HCT116 (cell line): Measurements from ENCODE around the gene SLC44A2. TPM values are rescaled to one million over a fixed set of nuclear protein-coding genes. Genes with fewer than 3 reads are reported as not detected.

Experiments
- ATAC-seq: fragments of 200-7000 bp; cut with Tn5 transposase; 2 replicates; pipeline ENCODE4 v1.9.1; 2020; ENCODE audit warnings: mild to moderate bottlenecking, moderate library complexity
- BruUV-seq: library from RNA; stranded (reverse); fragments of 400-500 nt; replicated peaks from 2 replicates; lab custom pipeline; 2021; lab: Mats Ljungman, UMichigan
- CTCF ChIA-PET: fragments of 300-600 bp; sonication (Branson Sonifier 250); formaldehyde crosslinking; loops from one replicate; lab custom pipeline; 2021; ENCODE audit warnings: antibody characterized with exemption; lab: Charles Lee
- POLR2A ChIA-PET: fragments of 300-600, 350-600 bp; sonication (Branson Sonifier 250); formaldehyde crosslinking; loops from one replicate; lab custom pipeline; 2021; ENCODE audit warnings: antibody characterized with exemption; lab: Charles Lee
- RAD21 ChIA-PET, 2 experiments: fragments of 300-600 bp; sonication (Branson Sonifier 250); formaldehyde crosslinking; loops; one replicate each; lab custom pipeline; 2023; ENCODE audit warnings: low total read pairs in 2 of 2; ENCODE audit not compliant: uncharacterized antibody in 2 of 2, unreplicated experiment in 2 of 2, low non-redundant PET in 1 of 2; lab: Charles Lee
- DNase-seq: peaks from one replicate; pipeline ENCODE4 v3.0.0-alpha.2; 2010; ENCODE audit warnings: low read depth, low spot score
- H2AFZ ChIP-seq: fragments of 200-600 bp; shearing (Covaris generic), sonication (generic); 2 replicates; pipeline ENCODE4 v1.6.1; 2017; ENCODE audit warnings: low read depth, mixed run types, mixed read lengths, antibody characterized with exemption, low read length; ENCODE audit not compliant: poor library complexity, severe bottlenecking
- H3K27ac ChIP-seq: 2 replicates; pipeline ENCODE4 v1.5.1; 2012; ENCODE audit warnings: low read depth, low read length
- H3K27me3 ChIP-seq: fragments of 200-600 bp; sonication (generic); 2 replicates; pipeline ENCODE4 v1.6.1; 2016; ENCODE audit warnings: mixed run types, low read length, mixed read lengths; ENCODE audit not compliant: insufficient read depth
- H3K36me3 ChIP-seq, 2 experiments: fragments of 200-500 bp in 1 of 2; fragments of 200-600 bp in 1 of 2; sonication (Bioruptor generic) in 1 of 2; sonication (generic) in 1 of 2; 2 replicates each; pipeline versions ENCODE4 v1.5.1 to v1.6.1; 2014 to 2016; ENCODE audit warnings: low read length in 2 of 2, inconsistent platforms in 1 of 2, mixed read lengths in 1 of 2, mixed run types in 1 of 2; ENCODE audit not compliant: insufficient read depth in 2 of 2, control insufficient read depth in 1 of 2
- H3K4me1 ChIP-seq, 2 experiments: fragments of 200-600 bp in 1 of 2; sonication (generic) in 1 of 2; 2 replicates each; pipeline versions ENCODE4 v1.5.1 to v1.6.1; 2012 to 2017; ENCODE audit warnings: low read length in 2 of 2, inconsistent platforms in 1 of 2, mild to moderate bottlenecking in 1 of 2, mixed read lengths in 1 of 2, mixed run types in 1 of 2, moderate library complexity in 1 of 2; ENCODE audit not compliant: insufficient read depth in 2 of 2, control insufficient read depth in 1 of 2
- H3K4me2 ChIP-seq: fragments of 200-600 bp; sonication (generic); 2 replicates; pipeline ENCODE4 v1.6.1; 2017; ENCODE audit warnings: mixed run types, low read length, mixed read lengths
- H3K4me3 ChIP-seq, 2 experiments: fragments of 200-600 bp in 1 of 2; sonication (generic) in 1 of 2; replicated peaks in 1 of 2; 2 replicates each; pipeline ENCODE4 v1.5.1; 2011 to 2016; ENCODE audit warnings: low read length in 2 of 2, control low read depth in 1 of 2, low read depth in 1 of 2, mild to moderate bottlenecking in 1 of 2, mixed read lengths in 1 of 2, mixed run types in 1 of 2
- H3K79me2 ChIP-seq: fragments of 200-600 bp; sonication (generic); 2 replicates; pipeline ENCODE4 v1.6.1; 2017; ENCODE audit warnings: mild to moderate bottlenecking, mixed run types, low read length, moderate library complexity, mixed read lengths; ENCODE audit not compliant: insufficient read depth
- H3K9ac ChIP-seq: fragments of 200-600 bp; sonication (generic); 2 replicates; pipeline ENCODE4 v1.6.1; 2016; ENCODE audit warnings: low read length, mixed read lengths
- H3K9me2 ChIP-seq: fragments of 200-600 bp; sonication (generic), shearing (Covaris generic); 2 replicates; pipeline ENCODE4 v1.6.1; 2017; ENCODE audit warnings: mixed run types, mild to moderate bottlenecking, moderate library complexity; ENCODE audit not compliant: insufficient read depth
- H3K9me3 ChIP-seq, 2 experiments: fragments of 200-500 bp in 1 of 2; fragments of 200-600 bp in 1 of 2; sonication (Bioruptor generic) in 1 of 2; sonication (generic) in 1 of 2; 2 replicates each; pipeline ENCODE4 v1.6.1; 2014 to 2017; ENCODE audit warnings: low read length in 2 of 2, mixed read lengths in 2 of 2, inconsistent platforms in 1 of 2, low read depth in 1 of 2, mild to moderate bottlenecking in 1 of 2, mixed run types in 1 of 2, moderate library complexity in 1 of 2; ENCODE audit not compliant: control insufficient read depth in 1 of 2, insufficient read depth in 1 of 2
- H4K20me1 ChIP-seq: fragments of 200-600 bp; sonication (generic), shearing (Covaris generic); 2 replicates; pipeline ENCODE4 v1.6.1; 2017; ENCODE audit warnings: mixed run types, mild to moderate bottlenecking, moderate library complexity; ENCODE audit not compliant: insufficient read depth
- CBX3 ChIP-seq: IDR thresholded peaks from 2 replicates; pipeline ENCODE4 v1.6.1; 2012; ENCODE audit warnings: low read depth
- CEBPB ChIP-seq: IDR thresholded peaks from 2 replicates; pipeline ENCODE4 v1.6.1; 2012; ENCODE audit warnings: low read depth
- EGR1 ChIP-seq: IDR thresholded peaks from 2 replicates; pipeline ENCODE4 v1.6.1; 2012; ENCODE audit warnings: low read depth
- ELF1 ChIP-seq: IDR thresholded peaks from 2 replicates; pipeline ENCODE4 v1.6.1; 2012; ENCODE audit warnings: low read depth, borderline replicate concordance
- EZH2 ChIP-seq: fragments of 200-600 bp; sonication (generic); IDR thresholded peaks from 2 replicates; pipeline ENCODE4 v1.6.1; 2017; ENCODE audit warnings: antibody characterized with exemption, mixed run types
- EZH2phosphoT487 ChIP-seq: fragments of 200-600 bp; IDR thresholded peaks from 2 replicates; pipeline ENCODE4 v1.6.1; 2018; ENCODE audit warnings: antibody characterized with exemption, borderline replicate concordance
- FOSL1 ChIP-seq: IDR thresholded peaks from 2 replicates; pipeline ENCODE4 v1.6.1; 2012; ENCODE audit warnings: low read depth
- JUND ChIP-seq: IDR thresholded peaks from 2 replicates; pipeline ENCODE4 v1.6.1; 2012
- MAX ChIP-seq: IDR thresholded peaks from 2 replicates; pipeline ENCODE4 v1.6.1; 2012
- POLR2A ChIP-seq: IDR thresholded peaks from 2 replicates; pipeline ENCODE4 v1.7.0; 2011; ENCODE audit warnings: borderline replicate concordance; ENCODE audit not compliant: insufficient read depth, insufficient read length; ENCODE audit errors: extremely low read depth
- POLR2AphosphoS5 ChIP-seq: IDR thresholded peaks from 2 replicates; pipeline ENCODE4 v1.6.1; 2011; ENCODE audit warnings: mild to moderate bottlenecking, low read depth, low read length, moderate library complexity
- RAD21 ChIP-seq: IDR thresholded peaks from 2 replicates; pipeline ENCODE4 v1.6.1; 2012; ENCODE audit warnings: low read depth, mild to moderate bottlenecking
- REST ChIP-seq: IDR thresholded peaks from 2 replicates; pipeline ENCODE4 v1.6.1; 2012; ENCODE audit warnings: low read depth
- SIN3A ChIP-seq: IDR thresholded peaks from 2 replicates; pipeline ENCODE4 v1.6.1; 2012; ENCODE audit warnings: low read depth
- SP1 ChIP-seq: IDR thresholded peaks from 2 replicates; pipeline ENCODE4 v1.6.1; 2012; ENCODE audit warnings: low read depth
- YY1 ChIP-seq: IDR thresholded peaks from 2 replicates; pipeline ENCODE4 v1.6.1; 2011; ENCODE audit warnings: low read length, low read depth, moderate library complexity, mild to moderate bottlenecking; ENCODE audit not compliant: insufficient replicate concordance; ENCODE audit errors: extremely low read depth
- ZBTB33 ChIP-seq: IDR thresholded peaks from 2 replicates; pipeline ENCODE4 v1.6.1; 2011; ENCODE audit warnings: mild to moderate bottlenecking, low read length, moderate library complexity; ENCODE audit not compliant: insufficient replicate concordance; ENCODE audit errors: extremely low read depth
- ZNF274 ChIP-seq: fragments of 200-500 bp; sonication (Bioruptor generic); IDR thresholded peaks from 2 replicates; pipeline ENCODE4 v1.6.1; 2014; ENCODE audit warnings: mild to moderate bottlenecking, low read depth, low read length, inconsistent platforms
- intact Hi-C: fragments of 100-400 bp; cut with micrococcal nuclease; formaldehyde crosslinking; loops from 2 replicates; pipeline ENCODE4 v1.10.0; 2022
- total RNA-seq: library from RNA; stranded (reverse); gene quantifications from one replicate; pipeline ENCODE4 v1.2.1, GENCODE V29; 2021; ENCODE audit not compliant: unreplicated experiment
- TF ChIP-seq, protein P1 (sequence below), 3 experiments: fragments of 200-600 bp in 1 of 3; sonication (generic) in 1 of 3; IDR thresholded peaks in 2 of 3; conservative IDR thresholded peaks in 1 of 3; 2 replicates each; pipeline ENCODE4 v1.5.1; 2012 to 2017; ENCODE audit warnings: low read depth in 2 of 3, low read length in 2 of 3, antibody characterized with exemption in 1 of 3, borderline replicate concordance in 1 of 3, control low read depth in 1 of 3, mild to moderate bottlenecking in 1 of 3, mixed read lengths in 1 of 3, mixed run types in 1 of 3, moderate library complexity in 1 of 3; ENCODE audit not compliant: insufficient read depth in 1 of 3
- TF ChIP-seq, protein P2 (sequence below): IDR thresholded peaks from 2 replicates; pipeline ENCODE4 v1.6.1; 2012

The SLC44A2 gene
- total RNA-seq, 1 experiment from 2014 or later = 90.9 TPM

- DNase-seq = no peak
- H4K20me1 ChIP-seq = no peaks in the 10 kb centered on the region
- TF ChIP-seq ELF1 (no peak), POLR2AphosphoS5 (no peak), FOSL1 (no peak), SIN3A (no peak), EZH2phosphoT487 (no peak), CEBPB (no peak), CBX3 (no peak), JUND (no peak), EZH2 (no peak), EGR1 (no peak), ZBTB33 (no peak), POLR2A (no peak), MAX (no peak), YY1 (no peak), SP1 (no peak), ZNF274 (no peak), REST (no peak), RAD21 (no peak)
- TF ChIP-seq, protein P1, sequence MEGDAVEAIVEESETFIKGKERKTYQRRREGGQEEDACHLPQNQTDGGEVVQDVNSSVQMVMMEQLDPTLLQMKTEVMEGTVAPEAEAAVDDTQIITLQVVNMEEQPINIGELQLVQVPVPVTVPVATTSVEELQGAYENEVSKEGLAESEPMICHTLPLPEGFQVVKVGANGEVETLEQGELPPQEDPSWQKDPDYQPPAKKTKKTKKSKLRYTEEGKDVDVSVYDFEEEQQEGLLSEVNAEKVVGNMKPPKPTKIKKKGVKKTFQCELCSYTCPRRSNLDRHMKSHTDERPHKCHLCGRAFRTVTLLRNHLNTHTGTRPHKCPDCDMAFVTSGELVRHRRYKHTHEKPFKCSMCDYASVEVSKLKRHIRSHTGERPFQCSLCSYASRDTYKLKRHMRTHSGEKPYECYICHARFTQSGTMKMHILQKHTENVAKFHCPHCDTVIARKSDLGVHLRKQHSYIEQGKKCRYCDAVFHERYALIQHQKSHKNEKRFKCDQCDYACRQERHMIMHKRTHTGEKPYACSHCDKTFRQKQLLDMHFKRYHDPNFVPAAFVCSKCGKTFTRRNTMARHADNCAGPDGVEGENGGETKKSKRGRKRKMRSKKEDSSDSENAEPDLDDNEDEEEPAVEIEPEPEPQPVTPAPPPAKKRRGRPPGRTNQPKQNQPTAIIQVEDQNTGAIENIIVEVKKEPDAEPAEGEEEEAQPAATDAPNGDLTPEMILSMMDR (IDR thresholded peaks at IDR 0.05 in 2 of 3, conservative IDR thresholded peaks at IDR 0.05 in 1 of 3; ENCODE audit: borderline replicate concordance in 1 of 3, insufficient read depth in 1 of 3, low read depth in 2 of 3, low read length in 2 of 3) = no peak
- TF ChIP-seq, protein P2, sequence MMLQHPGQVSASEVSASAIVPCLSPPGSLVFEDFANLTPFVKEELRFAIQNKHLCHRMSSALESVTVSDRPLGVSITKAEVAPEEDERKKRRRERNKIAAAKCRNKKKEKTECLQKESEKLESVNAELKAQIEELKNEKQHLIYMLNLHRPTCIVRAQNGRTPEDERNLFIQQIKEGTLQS = no peak
- no peak overlapping the region for H3K4me2 ChIP-seq
- no peak overlapping the region for H3K4me3 ChIP-seq
- H3K27ac ChIP-seq = no peak overlapping the region
- H3K27me3 ChIP-seq = no peaks in the 10 kb centered on the region
- BruUV-seq = no TSS peak
- no peak overlapping the region for H3K9ac ChIP-seq
- peaks cover 0 to 11% of the 10 kb centered on the region in 2 experiments; a peak in 1 of 4 replicates for H3K4me1 ChIP-seq
- H2AFZ ChIP-seq = no peak overlapping the region
- no peaks in the 10 kb centered on the region for H3K36me3 ChIP-seq
- intact Hi-C loops = no loop called here
- H3K9me3 ChIP-seq = no peaks in the 10 kb centered on the region
- CTCF ChIA-PET = no interaction called here
- POLR2A ChIA-PET = no interaction called here
- RAD21 ChIA-PET = no interaction called here
- no peak for ATAC-seq
- H3K79me2 ChIP-seq = no peaks in the 10 kb centered on the region
- H3K9me2 ChIP-seq = no peaks in the 10 kb centered on the region
Observed at GRCh38 chr19:10593820-10594637, 31.3 kb upstream of the SLC44A2 start.
